Superior temporal gyrus (tissue), 1 donor: ENCODE measurements around the gene AGFG1.

Source experiments
- DNase-seq: peaks from one replicate; pipeline ENCODE4 v3.0.0-alpha.2; 2016; ENCODE audit errors: extremely low spot score

The AGFG1 gene

GRCh38 chr2:227607941-227608340 lies 136.0 kb downstream of the AGFG1 start:
- no peak for DNase-seq

GRCh38 chr2:227608561-227609338 lies 136.8 kb downstream of the AGFG1 start:
- DNase-seq: peak; percentile 18

- no peak for DNase-seq
These were observed 138.2 kb downstream of the AGFG1 start for GRCh38 chr2:227610123-227610522.
